Osteoblast (primary cell): ENCODE measurements around the gene GAB2. TPM values are rescaled to one million over a fixed set of nuclear protein-coding genes. Genes with fewer than 3 reads are reported as not detected.
"Not testable (repeated sequence)": the region's sequence is repeated elsewhere in the genome, so short reads cannot be mapped to it uniquely, and the experiment has no call there.

Experiments used
- DNase-seq: peaks from one replicate; pipeline ENCODE4 v3.0.0; 2011; ENCODE audit warnings: low spot score, mixed read lengths; ENCODE audit not compliant: insufficient read length; ENCODE audit errors: missing footprints
- H2AFZ ChIP-seq: 2 replicates; pipeline ENCODE4 v1.6.0; 2011; ENCODE audit warnings: mild to moderate bottlenecking, low read length
- H3K27ac ChIP-seq: 2 replicates; pipeline ENCODE4 v1.5.1; 2011; ENCODE audit warnings: mild to moderate bottlenecking, low read depth, low read length, moderate library complexity
- H3K27me3 ChIP-seq: 2 replicates; pipeline ENCODE4 v1.6.0; 2012; ENCODE audit warnings: mild to moderate bottlenecking, control low read depth, inconsistent platforms, low read length, moderate library complexity; ENCODE audit not compliant: insufficient read depth
- H3K36me3 ChIP-seq: 2 replicates; pipeline ENCODE4 v1.5.1; 2011; ENCODE audit warnings: mild to moderate bottlenecking, low read length, control low read depth, moderate library complexity; ENCODE audit not compliant: insufficient read depth
- H3K4me1 ChIP-seq: 2 replicates; pipeline ENCODE4 v1.5.1; 2011; ENCODE audit warnings: mild to moderate bottlenecking, low read length, control low read depth, moderate library complexity; ENCODE audit not compliant: insufficient read depth
- H3K4me2 ChIP-seq: 2 replicates; pipeline ENCODE4 v1.6.0; 2011; ENCODE audit warnings: mild to moderate bottlenecking, low read length; ENCODE audit not compliant: insufficient read depth
- H3K4me3 ChIP-seq: fragments of 200-600 bp; sonication (generic); 3 replicates; pipeline ENCODE4 v1.5.1; 2012; ENCODE audit warnings: mild to moderate bottlenecking, low read length, inconsistent platforms; ENCODE audit not compliant: insufficient read depth
- H3K79me2 ChIP-seq: 2 replicates; pipeline ENCODE4 v1.6.0; 2012; ENCODE audit warnings: mild to moderate bottlenecking, low read length, control low read depth, inconsistent platforms; ENCODE audit not compliant: insufficient read depth
- H3K9me3 ChIP-seq: 2 replicates; pipeline ENCODE4 v1.5.1; 2011; ENCODE audit warnings: low read depth, low read length, control low read depth
- H4K20me1 ChIP-seq: 2 replicates; pipeline ENCODE4 v1.6.0; 2012; ENCODE audit warnings: mild to moderate bottlenecking, low read length, control low read depth; ENCODE audit not compliant: insufficient read depth
- CTCF ChIP-seq: IDR thresholded peaks from 2 replicates; pipeline ENCODE4 v1.5.1; 2011; ENCODE audit warnings: mild to moderate bottlenecking, low read depth, low read length, moderate library complexity; ENCODE audit errors: extremely low read depth
- total RNA-seq: library from RNA; depleted of rRNA; stranded (reverse); fragments of >200 nt; gene quantifications from 2 replicates; pipeline ENCODE4 v1.2.3, GENCODE V29; 2012

GAB2 gene
- total RNA-seq, 1 donor: 18.5 TPM

DNA sequence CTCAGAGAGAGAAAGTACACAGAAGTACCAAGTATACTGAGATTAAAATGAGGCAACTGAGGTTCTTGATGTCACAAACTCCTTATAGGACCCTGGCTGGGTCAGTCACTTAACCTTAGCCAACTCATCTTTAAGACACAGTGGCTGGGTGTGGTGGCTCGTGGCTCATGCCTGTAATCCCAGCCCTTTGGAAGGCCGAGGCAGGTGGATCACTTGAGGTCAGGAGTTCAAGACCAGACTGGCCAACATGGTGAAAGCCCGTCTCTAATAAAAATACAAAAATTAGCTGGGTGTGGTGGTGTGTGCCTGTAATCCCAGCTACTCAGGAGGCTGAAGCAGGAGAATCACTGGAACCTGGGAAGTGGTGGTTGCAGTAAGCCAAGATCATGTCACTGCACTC is 61.9 kb downstream of the GAB2 start:
- not testable (repeated sequence) for DNase-seq, H3K27me3 ChIP-seq, H3K4me1 ChIP-seq, H3K9me3 ChIP-seq, H4K20me1 ChIP-seq, H3K4me2 ChIP-seq, H3K4me3 ChIP-seq, H3K27ac ChIP-seq, H2AFZ ChIP-seq, H3K36me3 ChIP-seq, H3K79me2 ChIP-seq

- no peaks in the 10 kb centered on the region for H4K20me1 ChIP-seq
- H3K4me3 ChIP-seq: no peak overlapping the region
- H3K79me2 ChIP-seq: peaks cover 3% of the 10 kb centered on the region
- H2AFZ ChIP-seq: no peak overlapping the region
- no peak for TF ChIP-seq CTCF
- no peak overlapping the region for H3K27ac ChIP-seq
- H3K36me3 ChIP-seq: no peaks in the 10 kb centered on the region
- no peaks in the 10 kb centered on the region for H3K27me3 ChIP-seq
- DNase-seq: no peak
- H3K4me1 ChIP-seq: peaks cover 8% of the 10 kb centered on the region
- H3K4me2 ChIP-seq: peak overlapping the region; percentile 34
- no peaks in the 10 kb centered on the region for H3K9me3 ChIP-seq
Observed at GRCh38 chr11:78355309-78355705, 62.3 kb downstream of the GAB2 start.

DNA sequence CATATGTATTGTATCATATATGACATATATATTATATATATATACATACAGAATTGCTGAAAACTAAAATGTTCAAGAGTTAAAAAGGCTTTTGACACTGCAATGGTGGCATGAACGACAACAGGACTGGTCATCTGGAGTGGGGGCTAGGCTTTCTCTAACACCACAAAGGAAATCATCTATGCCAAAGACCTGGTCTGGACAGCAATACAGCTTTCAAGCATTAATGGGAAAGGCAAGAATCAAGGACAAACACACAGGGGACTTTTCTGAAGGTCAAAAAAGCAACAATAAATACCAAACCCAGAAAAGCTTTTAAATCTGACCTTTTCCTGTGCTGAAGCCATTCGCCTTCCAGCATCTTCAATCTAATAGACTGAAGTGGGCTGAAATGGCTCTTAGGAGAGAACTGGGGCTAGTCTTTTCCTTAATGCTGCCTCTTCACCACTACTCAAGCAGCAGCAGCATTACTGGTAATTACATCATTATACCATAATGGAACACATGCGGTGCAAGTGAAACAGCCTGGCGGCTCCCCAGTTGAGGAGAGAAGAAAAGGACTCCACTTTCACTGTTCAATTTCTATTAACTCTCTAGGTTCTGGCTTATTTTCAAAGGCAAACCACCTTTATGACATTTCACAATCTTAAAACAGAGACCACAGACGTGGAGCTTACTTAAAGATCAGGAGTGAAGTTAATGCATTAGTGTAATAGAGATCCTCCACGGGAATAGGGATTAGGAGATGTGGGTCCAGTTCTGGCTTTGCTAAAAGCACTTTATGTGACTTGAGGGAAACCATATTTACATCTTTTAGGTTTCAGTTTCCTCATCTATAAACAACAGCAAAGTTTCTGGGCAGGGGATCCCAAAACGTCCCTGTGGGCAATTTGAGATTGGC is 63.0 kb downstream of the GAB2 start:
- peaks cover 3% of the 10 kb centered on the region for H3K79me2 ChIP-seq
- no peak overlapping the region for H3K27ac ChIP-seq
- no peak overlapping the region for H2AFZ ChIP-seq
- no peaks in the 10 kb centered on the region for H3K9me3 ChIP-seq
- no peak for TF ChIP-seq CTCF
- H3K4me3 ChIP-seq: no peak overlapping the region
- H3K27me3 ChIP-seq: no peaks in the 10 kb centered on the region
- no peaks in the 10 kb centered on the region for H3K36me3 ChIP-seq
- H4K20me1 ChIP-seq: no peaks in the 10 kb centered on the region
- H3K4me1 ChIP-seq: peaks cover 14% of the 10 kb centered on the region
- H3K4me2 ChIP-seq: peak overlapping the region; percentile 34
- DNase-seq: no peak

DNA sequence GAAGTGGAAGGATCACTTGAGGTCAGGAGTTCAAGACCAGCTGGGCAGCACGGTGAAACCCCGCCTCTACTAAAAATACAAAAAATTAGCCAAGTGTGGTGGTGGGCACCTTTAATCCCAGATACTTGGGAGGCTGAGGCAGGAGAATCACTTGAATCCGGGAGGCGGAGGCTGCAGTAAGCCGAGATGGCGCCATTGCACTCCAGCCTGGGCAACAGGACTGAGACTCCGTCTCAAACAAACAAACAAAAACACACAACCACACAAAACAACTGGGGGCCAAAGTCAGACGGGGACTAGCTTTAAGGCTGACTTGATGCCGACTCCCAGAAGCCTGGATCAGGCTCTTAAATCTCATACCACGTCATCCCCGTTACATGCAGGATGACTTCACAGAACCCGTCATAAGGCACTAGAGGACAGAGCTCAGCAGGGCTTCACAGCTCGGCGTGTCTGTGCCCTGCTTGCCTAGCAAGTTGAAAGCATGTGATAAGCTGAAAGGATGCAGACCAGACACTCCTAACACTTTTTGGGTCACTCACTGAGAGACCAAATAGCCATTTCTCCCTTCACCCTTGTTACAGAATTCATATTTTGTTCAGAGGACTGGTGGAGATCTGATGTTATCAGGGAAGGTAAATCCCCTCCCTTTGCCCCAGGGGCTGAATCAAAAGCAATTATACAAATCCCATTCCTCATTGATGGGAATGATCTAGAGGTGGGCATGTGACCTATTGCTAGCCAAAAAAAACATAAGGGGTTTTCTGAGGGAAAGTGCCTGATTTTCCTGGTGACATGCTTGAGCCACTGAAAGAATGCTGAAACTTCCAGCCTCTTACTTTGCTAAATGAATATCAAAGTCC is 65.4 kb downstream of the GAB2 start:
- Histone ChIP-seq H3K36me3 (no peaks in the 10 kb centered on the region), H3K4me3 (no peak overlapping the region), H3K4me1 (peaks cover 18% of the 10 kb centered on the region), H4K20me1 (no peaks in the 10 kb centered on the region), H3K4me2 (no peak overlapping the region), H3K9me3 (no peaks in the 10 kb centered on the region), H3K27ac (no peak overlapping the region), H2AFZ (no peak overlapping the region), H3K27me3 (no peaks in the 10 kb centered on the region), H3K79me2 (peaks cover 12% of the 10 kb centered on the region)
- DNase-seq: no peak
- no peak for TF ChIP-seq CTCF
